ENCODE data around the gene DNPH1.

DNA sequence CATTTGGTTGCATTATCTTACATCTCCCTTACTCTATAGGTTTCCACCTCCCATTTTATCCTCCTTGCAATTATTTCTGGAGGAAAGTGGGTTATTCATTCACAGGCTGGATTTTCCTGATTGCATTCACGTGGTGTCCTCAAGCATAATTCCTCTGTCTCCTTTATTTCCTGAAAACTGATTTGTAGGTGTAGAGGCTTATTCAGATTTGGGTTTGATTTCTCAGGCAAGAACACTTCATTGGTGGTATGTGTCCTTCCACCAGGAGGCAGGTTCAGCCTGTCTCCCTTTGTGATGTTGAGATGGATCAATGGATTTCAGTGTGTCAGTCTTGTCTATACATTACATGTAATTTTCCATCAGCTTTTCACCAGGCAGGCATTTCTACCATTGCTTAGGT lies 17.3 kb downstream of the DNPH1 start:
- TF ChIP-seq, protein P1, sequence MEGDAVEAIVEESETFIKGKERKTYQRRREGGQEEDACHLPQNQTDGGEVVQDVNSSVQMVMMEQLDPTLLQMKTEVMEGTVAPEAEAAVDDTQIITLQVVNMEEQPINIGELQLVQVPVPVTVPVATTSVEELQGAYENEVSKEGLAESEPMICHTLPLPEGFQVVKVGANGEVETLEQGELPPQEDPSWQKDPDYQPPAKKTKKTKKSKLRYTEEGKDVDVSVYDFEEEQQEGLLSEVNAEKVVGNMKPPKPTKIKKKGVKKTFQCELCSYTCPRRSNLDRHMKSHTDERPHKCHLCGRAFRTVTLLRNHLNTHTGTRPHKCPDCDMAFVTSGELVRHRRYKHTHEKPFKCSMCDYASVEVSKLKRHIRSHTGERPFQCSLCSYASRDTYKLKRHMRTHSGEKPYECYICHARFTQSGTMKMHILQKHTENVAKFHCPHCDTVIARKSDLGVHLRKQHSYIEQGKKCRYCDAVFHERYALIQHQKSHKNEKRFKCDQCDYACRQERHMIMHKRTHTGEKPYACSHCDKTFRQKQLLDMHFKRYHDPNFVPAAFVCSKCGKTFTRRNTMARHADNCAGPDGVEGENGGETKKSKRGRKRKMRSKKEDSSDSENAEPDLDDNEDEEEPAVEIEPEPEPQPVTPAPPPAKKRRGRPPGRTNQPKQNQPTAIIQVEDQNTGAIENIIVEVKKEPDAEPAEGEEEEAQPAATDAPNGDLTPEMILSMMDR (tag by site-specific recombination; IDR thresholded peaks at IDR 0.05), result peak; percentile 23; the same call in 1 of the 2 replicates
- TF ChIP-seq ZNF558 (tag by site-specific recombination; IDR thresholded peaks at IDR 0.05), result no peak

Measured in HEK293 (cell line).